K562 (cell line): Measurements from ENCODE around the gene CRB2. TPM values are rescaled to one million over a fixed set of nuclear protein-coding genes. Genes with fewer than 3 reads are reported as not detected.

ENCODE experiments used
- ATAC-seq: fragments of 200-7000 bp; cut with Tn5 transposase; 3 replicates; pipeline ENCODE4 v1.9.1; 2020; ENCODE audit warnings: moderate library complexity
- BruUV-seq: library from RNA; stranded (reverse); fragments of 400-500 nt; replicated peaks from 2 replicates; lab custom pipeline; 2021; lab: Mats Ljungman, UMichigan
- CTCF ChIA-PET: fragments of 300-600 bp; formaldehyde crosslinking; extraction: SDS; loops from one replicate; lab custom pipeline; 2021; ENCODE audit warnings: low intra/inter-chr PET ratio; lab: Yijun Ruan, JAX
- POLR2A ChIA-PET: fragments of 300-600, 350-650 bp; sonication (Branson Sonifier 250); formaldehyde crosslinking; extraction: SDS; loops from one replicate; lab custom pipeline; 2021; ENCODE audit warnings: antibody characterized with exemption, inconsistent platforms; lab: Yijun Ruan, JAX
- DNase-seq, 4 experiments: peaks; one replicate each; pipeline versions ENCODE4 v3.0.0 to v3.0.0-alpha.2; 2011 to 2018; ENCODE audit warnings: low spot score in 3 of 4, mixed read lengths in 3 of 4; ENCODE audit errors: extremely low read depth in 1 of 4
- FAIRE-seq: peaks from 2 replicates; lab custom pipeline; 2011; peaks lifted over from hg19 to GRCh38; lab: Jason Lieb, UNC
- H2AFZ ChIP-seq: 2 replicates; pipeline ENCODE4 v1.6.0; 2011; ENCODE audit warnings: low read depth, low read length, control low read depth, inconsistent platforms
- H3K27ac ChIP-seq: fragments of 200-600 bp; 3 replicates; pipeline ENCODE4 v1.8.0; 2011; ENCODE audit warnings: low read depth, mild to moderate bottlenecking, control low read depth, inconsistent platforms, low read length, moderate library complexity, mixed read lengths; ENCODE audit errors: extremely low read depth
- H3K27me3 ChIP-seq, 2 experiments: fragments of 300-600 bp in 1 of 2; 2 replicates in 1 of 2; 3 replicates in 1 of 2; pipeline versions ENCODE4 v1.6.0 to v1.8.0; 2011; ENCODE audit warnings: inconsistent platforms in 2 of 2, low read length in 2 of 2, mild to moderate bottlenecking in 1 of 2, mixed read lengths in 1 of 2, moderate library complexity in 1 of 2; ENCODE audit not compliant: control insufficient read depth in 2 of 2, insufficient read depth in 2 of 2
- H3K36me3 ChIP-seq: fragments of 300-600 bp; 3 replicates; pipeline ENCODE4 v1.8.0; 2011; ENCODE audit warnings: mild to moderate bottlenecking, low read length, inconsistent platforms; ENCODE audit not compliant: control insufficient read depth, insufficient read depth
- H3K4me1 ChIP-seq, 2 experiments: fragments of 200-600 bp in 1 of 2; replicated peaks in 1 of 2; 2 replicates in 1 of 2; 3 replicates in 1 of 2; pipeline versions ENCODE4 v1.5.1 to v1.8.0; 2011; ENCODE audit warnings: inconsistent platforms in 2 of 2, low read length in 2 of 2, mild to moderate bottlenecking in 1 of 2, mixed read lengths in 1 of 2, moderate library complexity in 1 of 2; ENCODE audit not compliant: control insufficient read depth in 2 of 2, insufficient read depth in 2 of 2
- H3K4me2 ChIP-seq: 2 replicates; pipeline ENCODE4 v1.6.1; 2011; ENCODE audit warnings: low read length, control low read depth, inconsistent platforms, mixed read lengths; ENCODE audit not compliant: insufficient read depth
- H3K4me3 ChIP-seq: fragments of 200-600 bp; sonication (generic), shearing (Covaris generic); 2 replicates; pipeline ENCODE4 v1.5.1; 2016; ENCODE audit warnings: control low read depth, inconsistent platforms
- H3K79me2 ChIP-seq: fragments of 200-600 bp; 3 replicates; pipeline ENCODE4 v1.8.0; 2011; ENCODE audit warnings: low read length, inconsistent platforms; ENCODE audit not compliant: control insufficient read depth, insufficient read depth
- H3K9ac ChIP-seq, 2 experiments: 2 replicates each; pipeline versions ENCODE4 v1.6.0 to v1.6.1; 2011; ENCODE audit warnings: low read depth in 2 of 2, low read length in 2 of 2, control low read depth in 1 of 2, inconsistent platforms in 1 of 2, mild to moderate bottlenecking in 1 of 2, mixed read lengths in 1 of 2; ENCODE audit not compliant: insufficient read depth in 1 of 2
- H3K9me1 ChIP-seq: one replicate; pipeline ENCODE4 v1.6.0; 2011; ENCODE audit warnings: inconsistent platforms, mild to moderate bottlenecking, low read length, moderate library complexity; ENCODE audit not compliant: control insufficient read depth, insufficient read depth
- H3K9me3 ChIP-seq: replicated peaks from 2 replicates; pipeline ENCODE4 v1.5.1; 2011; ENCODE audit warnings: low read depth, low read length, inconsistent platforms; ENCODE audit not compliant: control insufficient read depth, insufficient read depth
- H4K20me1 ChIP-seq: replicated peaks from 2 replicates; pipeline ENCODE4 v1.6.1; 2011; ENCODE audit warnings: low read length, inconsistent platforms, mixed read lengths; ENCODE audit not compliant: control insufficient read depth, insufficient read depth
- BCLAF1 ChIP-seq, 2 experiments: fragments of 450-650 bp in 1 of 2; IDR thresholded peaks; 2 replicates each; pipeline ENCODE4 v1.6.1; 2011 to 2017; ENCODE audit warnings: low read depth in 2 of 2, antibody characterized with exemption in 1 of 2, borderline replicate concordance in 1 of 2, low read length in 1 of 2, mild to moderate bottlenecking in 1 of 2, mixed read lengths in 1 of 2; ENCODE audit not compliant: control insufficient read depth in 1 of 2
- BRF1 ChIP-seq: IDR thresholded peaks from 3 replicates; pipeline ENCODE4 v1.6.1; 2011; ENCODE audit warnings: borderline replicate concordance, mild to moderate bottlenecking; ENCODE audit not compliant: insufficient read length; ENCODE audit errors: extremely low read depth
- CBFB ChIP-seq: sonication (generic); formaldehyde crosslinking; IDR thresholded peaks from 2 replicates; pipeline ENCODE4 v1.4.0; 2020; ENCODE audit warnings: mild to moderate bottlenecking, missing genetic modification reagents
- JUNB ChIP-seq: fragments of 450-650 bp; formaldehyde crosslinking; conservative IDR thresholded peaks from 2 replicates; pipeline ENCODE4 v1.4.0; 2020; ENCODE audit warnings: mild to moderate bottlenecking
- LEF1 ChIP-seq: fragments of 450-650 bp; IDR thresholded peaks from 2 replicates; pipeline ENCODE4 v1.6.1; 2016; ENCODE audit warnings: mild to moderate bottlenecking
- NFE2L1 ChIP-seq: fragments of 450-650 bp; IDR thresholded peaks from 2 replicates; pipeline ENCODE4 v1.6.1; 2016; ENCODE audit warnings: missing genetic modification characterization, low read depth, mild to moderate bottlenecking, missing compliant biosample characterization, moderate library complexity, borderline replicate concordance
- WGBS: fragments of 100-300 bp; shearing (Covaris generic); methylation state at CpG from one replicate; pipeline ENCODE4 v1.1.6; 2016; ENCODE audit warnings: low coverage, mixed read lengths; ENCODE audit not compliant: insufficient coverage; ENCODE audit errors: missing lambda C conversion rate; 5-methylcytosine and 5-hydroxymethylcytosine counted together
- in situ Hi-C: fragments of 300-500 bp; cut with MboI; formaldehyde crosslinking; loops from 4 replicates; pipeline ENCODE4 v1.15.0; 2018; ENCODE audit warnings: inconsistent platforms, mixed read lengths
- intact Hi-C: fragments of 100-400 bp; cut with micrococcal nuclease; formaldehyde crosslinking; loops from 2 replicates; pipeline ENCODE4 v1.14.2; 2022
- polyA plus RNA-seq, 8 experiments: library from polyadenylated mRNA; depleted of rRNA in 4 of 8; stranded (reverse) in 5 of 8; unstranded in 3 of 8; fragments of >200 nt; fragmentation: Nextera tagmentation in 2 of 8; fragmentation: Illumina TruSeq in 1 of 8; extraction: Ambion mirVana in 2 of 8; extraction: Trizol in 1 of 8; gene quantifications; 2 replicates each; pipeline versions ENCODE4 v1.2.1 to v1.2.3, GENCODE V29; 2011 to 2014; ENCODE audit warnings: inconsistent platforms in 1 of 8, missing spikeins in 1 of 8
- total RNA-seq, 7 experiments: library from RNA; depleted of rRNA in 6 of 7; stranded (reverse); fragments of >200 nt in 6 of 7; fragmentation: Illumina TruSeq in 2 of 7; extraction: Trizol in 2 of 7; gene quantifications; 2 replicates each; pipeline versions ENCODE4 v1.2.1 to v1.2.3, GENCODE V29; 2011 to 2021; ENCODE audit warnings: low replicate concordance in 1 of 7
- TF ChIP-seq, protein P1 (sequence below): fragments of 250-450 bp; sonication (Bioruptor Pico); IDR thresholded peaks from 2 replicates; pipeline ENCODE4 v1.8.0; 2021; ENCODE audit warnings: moderate library complexity, mild to moderate bottlenecking, inconsistent platforms

CRB2 gene
- total and polyA plus RNA-seq, 9 of the 15 experiments (the other 6 are each of a cell fraction or from before 2014, with no cell fraction given), result 0.13 to 1.2 (median 0.25) TPM; not detected in 2

DNA sequence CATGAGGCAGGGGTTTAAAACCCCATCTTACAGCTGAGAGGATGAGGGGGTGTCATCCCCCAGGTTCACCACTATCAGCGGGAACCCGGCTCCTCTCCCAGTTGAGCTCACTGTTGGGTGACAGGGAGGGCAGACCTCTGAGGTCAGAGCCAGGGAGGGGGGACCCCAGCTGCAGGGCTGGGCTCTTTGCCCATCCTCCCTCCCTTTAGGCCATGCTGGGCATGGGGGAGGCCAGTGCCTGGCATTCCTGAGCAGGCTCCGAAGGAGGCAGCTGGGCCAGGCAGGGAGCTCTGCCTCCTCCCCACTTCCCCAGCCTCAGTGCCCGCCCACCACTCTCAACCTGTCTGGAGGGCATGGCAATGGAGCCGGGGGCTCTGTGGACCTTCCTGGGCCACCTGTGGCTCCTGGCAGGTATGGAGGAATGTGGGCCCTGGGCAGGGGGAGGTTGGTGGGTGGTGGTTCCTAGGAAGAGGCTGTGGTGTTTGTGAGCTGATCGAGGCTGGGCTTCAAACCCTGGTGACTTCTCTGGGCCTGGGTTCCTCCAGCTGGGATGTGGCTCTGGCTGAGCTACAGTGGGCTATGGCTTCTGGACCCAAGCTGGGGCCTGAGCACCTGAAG lies 12.6 kb downstream of the CRB2 start:
- intact Hi-C loops, result no loop called here
- BruUV-seq, result no TSS peak

More for the DNA sequence above, 12.6 kb downstream of the CRB2 start:
- Histone ChIP-seq H3K27me3 (no peaks in the 10 kb centered on the region), H3K9ac (no peak overlapping the region; a peak in 1 of 4 replicates), H2AFZ (no peak overlapping the region), H3K27ac (no peak overlapping the region), H3K36me3 (no peaks in the 10 kb centered on the region), H3K9me1 (no peaks in the 10 kb centered on the region), H3K4me2 (no peak overlapping the region), H3K9me3 (no peaks in the 10 kb centered on the region), H3K4me3 (no peak overlapping the region), H3K79me2 (no peaks in the 10 kb centered on the region), H3K4me1 (peaks cover 0 to 60% of the 10 kb centered on the region in 2 experiments; a peak in 3 of 5 replicates), H4K20me1 (no peaks in the 10 kb centered on the region; the same call in 1 of the 2 replicates)
- FAIRE-seq, result no peak
- in situ Hi-C loops, result no loop called here
- no peak for ATAC-seq
- ChIA-PET POLR2A (interaction anchor here (0.7 to 2.2 kb wide), 2 partner anchors 9 to 11 kb away, joined by 3 to 5 read pairs; no protein-coding TSS in a partner anchor), CTCF (interaction anchor here (0.6 kb wide), 1 partner anchor 28 kb away, joined by 3 read pairs; no protein-coding TSS in a partner anchor)
- DNase-seq, result no peak
- no peak for TF ChIP-seq JUNB (CRISPR knock-in tag)
- TF ChIP-seq, protein P1, sequence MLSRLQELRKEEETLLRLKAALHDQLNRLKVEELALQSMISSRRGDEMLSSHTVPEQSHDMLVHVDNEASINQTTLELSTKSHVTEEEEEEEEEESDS (CRISPR knock-in tag), result no peak
- TF ChIP-seq BCLAF1 (IDR thresholded peaks at IDR 0.05; ENCODE audit: borderline replicate concordance in 1 of 2, control insufficient read depth in 1 of 2, low read depth in 2 of 2, low read length in 1 of 2), result no peak
- TF ChIP-seq NFE2L1 (tag), result no peak
- TF ChIP-seq BRF1, result no peak
- TF ChIP-seq CBFB (CRISPR knock-in tag), result no peak
- no peak for TF ChIP-seq LEF1
- WGBS, result 7% methylated on average over 2 of the region's 6 CpGs
